Left kidney (tissue), 2 donors: ENCODE results near the gene SUCO. TPM values are rescaled to one million over a fixed set of nuclear protein-coding genes. Genes with fewer than 3 reads are reported as not detected.
"Not testable (repeated sequence)": the region's sequence is repeated elsewhere in the genome, so short reads cannot be mapped to it uniquely, and the experiment has no call there.

ENCODE experiments used
- DNase-seq: peaks from one replicate; pipeline ENCODE4 v3.0.0-alpha.2; 2013
- polyA plus RNA-seq: library from polyadenylated mRNA; unstranded; fragments of 120-200 nt; gene quantifications from one replicate; pipeline ENCODE4 v1.2.1, GENCODE V29; 2013; ENCODE audit not compliant: insufficient read length

Gene SUCO
- polyA plus RNA-seq, 1 donor: 79.7 TPM

- DNase-seq: no peak
Observed at GRCh38 chr1:172607145-172607544, 74.2 kb downstream of the SUCO start.

- DNase-seq: no peak
Observed at GRCh38 chr1:172608098-172608601, 75.2 kb downstream of the SUCO start.

GRCh38 chr1:172609528-172609927 is 76.6 kb downstream of the SUCO start:
- DNase-seq: no peak

GRCh38 chr1:172612478-172612877 is 79.5 kb downstream of the SUCO start:
- no peak for DNase-seq

- DNase-seq: no peak
Observed at GRCh38 chr1:172613294-172613693, 80.3 kb downstream of the SUCO start.

GRCh38 chr1:172616195-172616594 is 83.2 kb downstream of the SUCO start:
- DNase-seq: no peak

- DNase-seq: no peak
Observed at GRCh38 chr1:172616636-172617035, 83.7 kb downstream of the SUCO start.

- not testable (repeated sequence) for DNase-seq
Observed at GRCh38 chr1:172620603-172621002, 87.7 kb downstream of the SUCO start.

- DNase-seq: no peak
Observed at GRCh38 chr1:172622541-172622940, 89.6 kb downstream of the SUCO start.

- no peak for DNase-seq
Observed at GRCh38 chr1:172623748-172624147, 90.8 kb downstream of the SUCO start.

- no peak for DNase-seq
Observed at GRCh38 chr1:172626845-172627244, 93.9 kb downstream of the SUCO start.

GRCh38 chr1:172627702-172628101 is 94.8 kb downstream of the SUCO start:
- DNase-seq: no peak

- DNase-seq: no peak
Observed at GRCh38 chr1:172628401-172628800, 95.5 kb downstream of the SUCO start.

GRCh38 chr1:172629170-172629569 is 96.2 kb downstream of the SUCO start:
- no peak for DNase-seq

- DNase-seq: no peak
Observed at GRCh38 chr1:172629638-172630037, 96.7 kb downstream of the SUCO start.

GRCh38 chr1:172630056-172630818 is 97.3 kb downstream of the SUCO start:
- no peak for DNase-seq

GRCh38 chr1:172630868-172631267 is 97.9 kb downstream of the SUCO start:
- no peak for DNase-seq

GRCh38 chr1:172637522-172637921 is 104.6 kb downstream of the SUCO start:
- no peak for DNase-seq

- DNase-seq: no peak
Observed at GRCh38 chr1:172638249-172638648, 105.3 kb downstream of the SUCO start.

- no peak for DNase-seq
Observed at GRCh38 chr1:172638885-172639831, 106.2 kb downstream of the SUCO start.

GRCh38 chr1:172640111-172640510 is 107.2 kb downstream of the SUCO start:
- DNase-seq: no peak

GRCh38 chr1:172641492-172641891 is 108.5 kb downstream of the SUCO start:
- DNase-seq: no peak

GRCh38 chr1:172642970-172643369 is 110.0 kb downstream of the SUCO start:
- no peak for DNase-seq
